Liver (tissue), 9 donors: Measurements from ENCODE around the gene FANCF. TPM values are rescaled to one million over a fixed set of nuclear protein-coding genes. Genes with fewer than 3 reads are reported as not detected.

Experiments used
- DNase-seq: peaks from one replicate; pipeline ENCODE4 v3.0.0-alpha.2; 2017; ENCODE audit warnings: low spot score
- H3K27ac ChIP-seq, 2 donors: one replicate each; pipeline ENCODE4 v1.7.0; 2013; ENCODE audit warnings: inconsistent platforms in 2 of 2, low read length in 2 of 2, control low read depth in 1 of 2, low read depth in 1 of 2, mild to moderate bottlenecking in 1 of 2
- H3K27me3 ChIP-seq, 4 donors: one replicate each; pipeline versions ENCODE4 v1.6.1 to v1.7.0; 2013; ENCODE audit warnings: low read length in 3 of 4, inconsistent platforms in 1 of 4, mild to moderate bottlenecking in 1 of 4, moderate library complexity in 1 of 4; ENCODE audit not compliant: control insufficient read depth in 4 of 4, insufficient read depth in 4 of 4
- H3K36me3 ChIP-seq, 4 donors: one replicate each; pipeline versions ENCODE4 v1.6.1 to v1.7.0; 2013; ENCODE audit warnings: low read length in 3 of 4, mild to moderate bottlenecking in 3 of 4, low read depth in 1 of 4, moderate library complexity in 1 of 4; ENCODE audit not compliant: control insufficient read depth in 4 of 4, insufficient read depth in 3 of 4
- H3K4me1 ChIP-seq, 4 donors: one replicate each; pipeline versions ENCODE4 v1.6.1 to v1.7.0; 2013; ENCODE audit warnings: low read length in 3 of 4, mild to moderate bottlenecking in 3 of 4, moderate library complexity in 1 of 4; ENCODE audit not compliant: control insufficient read depth in 4 of 4, insufficient read depth in 4 of 4
- H3K4me3 ChIP-seq, 3 donors: one replicate each; pipeline versions ENCODE4 v1.6.1 to v1.7.0; 2013; ENCODE audit warnings: low read length in 3 of 3, control low read depth in 1 of 3, low read depth in 1 of 3, mild to moderate bottlenecking in 1 of 3
- H3K9ac ChIP-seq, 2 donors: one replicate each; pipeline ENCODE4 v1.7.0; 2013; ENCODE audit warnings: low read length in 2 of 2, mild to moderate bottlenecking in 2 of 2, moderate library complexity in 2 of 2, control low read depth in 1 of 2, low read depth in 1 of 2
- H3K9me3 ChIP-seq, 4 donors: one replicate each; pipeline versions ENCODE4 v1.6.1 to v1.7.0; 2013; ENCODE audit warnings: low read length in 3 of 4; ENCODE audit not compliant: control insufficient read depth in 4 of 4
- EGR1 ChIP-seq, 2 donors: IDR thresholded peaks; 2 replicates each; pipeline ENCODE4 v1.6.1; 2016 to 2018; ENCODE audit warnings: antibody characterized with exemption in 2 of 2, low read depth in 2 of 2
- FOXA2 ChIP-seq: IDR thresholded peaks from 2 replicates; pipeline ENCODE4 v1.6.1; 2016; ENCODE audit warnings: antibody characterized with exemption
- HNF4G ChIP-seq: IDR thresholded peaks from 2 replicates; pipeline ENCODE4 v1.6.1; 2016; ENCODE audit warnings: antibody characterized with exemption
- JUND ChIP-seq, 2 donors: IDR thresholded peaks; 2 replicates each; pipeline ENCODE4 v1.6.1; 2016; ENCODE audit warnings: antibody characterized with exemption in 2 of 2
- NR2F2 ChIP-seq: IDR thresholded peaks from 2 replicates; pipeline ENCODE4 v1.6.1; 2016; ENCODE audit warnings: antibody characterized with exemption
- RAD21 ChIP-seq, 2 donors: IDR thresholded peaks; 2 replicates each; pipeline ENCODE4 v1.6.1; 2016; ENCODE audit warnings: antibody characterized with exemption in 2 of 2, mild to moderate bottlenecking in 2 of 2
- RXRA ChIP-seq, 2 donors: IDR thresholded peaks; 2 replicates each; pipeline ENCODE4 v1.6.1; 2017 to 2018; ENCODE audit warnings: antibody characterized with exemption in 2 of 2, mild to moderate bottlenecking in 1 of 2
- TAF1 ChIP-seq: conservative IDR thresholded peaks from 2 replicates; pipeline ENCODE4 v1.6.1; 2016; ENCODE audit warnings: antibody characterized with exemption, mild to moderate bottlenecking
- YY1 ChIP-seq: IDR thresholded peaks from 2 replicates; pipeline ENCODE4 v1.6.1; 2016; ENCODE audit warnings: antibody characterized with exemption, mild to moderate bottlenecking
- WGBS: extraction: QIAGEN DNeasy Blood & Tissue Kit; methylation state at CpG from one replicate; pipeline ENCODE4 v1.1.7; 2013; 5-methylcytosine and 5-hydroxymethylcytosine counted together
- polyA plus RNA-seq, 2 donors: library from polyadenylated mRNA; stranded (reverse) in 1 of 2; unstranded in 1 of 2; fragments of 200-250 nt in 1 of 2; fragments of >200 nt in 1 of 2; fragmentation: Nextera tagmentation in 1 of 2; extraction: Ambion mirVana in 1 of 2; gene quantifications; one replicate each; pipeline versions ENCODE4 v1.2.1 to v1.2.3, GENCODE V29; 2013 to 2015
- total RNA-seq, 2 donors: library from RNA; depleted of rRNA; stranded (reverse); fragments of >200 nt; gene quantifications; one replicate each; pipeline ENCODE4 v1.2.3, GENCODE V29; 2014
- TF ChIP-seq, protein P1 (sequence below): IDR thresholded peaks from 2 replicates; pipeline ENCODE4 v1.6.1; 2016; ENCODE audit warnings: antibody characterized with exemption
- TF ChIP-seq, protein P2 (sequence below): IDR thresholded peaks from 2 replicates; pipeline ENCODE4 v1.6.1; 2016; ENCODE audit warnings: antibody characterized with exemption, mild to moderate bottlenecking
- TF ChIP-seq, protein P3 (sequence below): fragments of 150-350 bp; IDR thresholded peaks from 2 replicates; pipeline ENCODE4 v1.5.1; 2017; ENCODE audit warnings: improper control_type of control experiment, low read depth, low read length; ENCODE audit not compliant: missing input control
- TF ChIP-seq, protein P4 (sequence below): IDR thresholded peaks from 2 replicates; pipeline ENCODE4 v1.6.1; 2016; ENCODE audit warnings: antibody characterized with exemption
- TF ChIP-seq, protein P5 (sequence below): IDR thresholded peaks from 2 replicates; pipeline ENCODE4 v1.6.1; 2016; ENCODE audit warnings: antibody characterized with exemption
- donor health status: healthy.
- donor health status: healthy.
- donor health status: healthy.
- donor health status: healthy.
- donor health status: healthy.

FANCF gene
- total and polyA plus RNA-seq, 4 donors, result 4.6 to 5.9 (median 5.1) TPM

DNA sequence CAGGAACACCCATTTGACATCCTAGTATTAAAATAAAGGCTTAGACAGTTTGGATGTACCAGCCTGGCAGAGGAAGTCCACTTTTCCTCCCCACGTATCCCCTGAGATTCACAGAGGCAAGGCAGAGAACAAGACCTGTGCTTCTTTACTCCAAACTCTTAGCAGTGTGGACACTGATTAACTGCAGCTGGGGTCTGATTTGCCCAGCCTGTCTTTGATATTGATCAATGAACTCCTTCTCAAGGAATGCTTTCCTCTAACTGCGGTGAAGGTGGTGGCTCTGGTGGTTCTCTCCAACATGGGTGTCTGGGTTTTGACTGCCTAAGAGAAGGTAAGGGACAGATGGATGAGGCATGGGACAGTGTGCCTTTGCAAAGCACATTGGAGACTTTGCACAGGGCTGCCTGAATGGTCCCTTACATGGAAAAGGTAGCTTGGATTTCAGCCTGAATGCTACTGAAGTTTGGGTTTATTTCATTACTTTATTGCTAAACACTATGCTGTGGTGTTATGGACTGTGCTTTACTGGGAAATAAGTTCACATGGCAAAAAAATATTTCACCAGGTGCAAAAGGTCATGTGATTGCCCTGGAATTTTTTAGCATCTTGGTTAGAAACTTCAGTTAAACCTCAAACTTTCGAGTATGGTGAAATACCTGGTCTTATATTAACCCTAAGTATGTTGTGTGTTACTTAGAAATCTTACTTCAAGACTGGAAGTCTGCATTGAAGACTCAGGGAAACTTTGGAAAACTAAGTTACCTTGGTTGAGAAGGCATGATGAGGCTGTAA lies 42.6 kb upstream of the FANCF start:
- no peak for DNase-seq
- Histone ChIP-seq H3K27me3 (no peaks in the 10 kb centered on the region), H3K4me3 (peak overlapping the region in 1 of 3 donors; percentile 69), H3K27ac (peak overlapping the region; percentile 33 to 90), H3K4me1 (peaks cover 0 to 29% (median 23%) of the 10 kb centered on the region in 4 donors), H3K9ac (peak overlapping the region in 1 of 2 donors; percentile 96), H3K9me3 (no peaks in the 10 kb centered on the region), H3K36me3 (no peaks in the 10 kb centered on the region)
- TF ChIP-seq EGR1 (IDR thresholded peaks at IDR 0.05; ENCODE audit: low read depth in 2 of 2) (no peak), RXRA (IDR thresholded peaks at IDR 0.05) (no peak), RAD21 (IDR thresholded peaks at IDR 0.05) (no peak), TAF1 (no peak), HNF4G (no peak), FOXA2 (no peak), NR2F2 (no peak), YY1 (no peak), JUND (IDR thresholded peaks at IDR 0.05) (no peak)
- TF ChIP-seq, protein P1, sequence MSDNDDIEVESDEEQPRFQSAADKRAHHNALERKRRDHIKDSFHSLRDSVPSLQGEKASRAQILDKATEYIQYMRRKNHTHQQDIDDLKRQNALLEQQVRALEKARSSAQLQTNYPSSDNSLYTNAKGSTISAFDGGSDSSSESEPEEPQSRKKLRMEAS, result no peak
- TF ChIP-seq, protein P2, sequence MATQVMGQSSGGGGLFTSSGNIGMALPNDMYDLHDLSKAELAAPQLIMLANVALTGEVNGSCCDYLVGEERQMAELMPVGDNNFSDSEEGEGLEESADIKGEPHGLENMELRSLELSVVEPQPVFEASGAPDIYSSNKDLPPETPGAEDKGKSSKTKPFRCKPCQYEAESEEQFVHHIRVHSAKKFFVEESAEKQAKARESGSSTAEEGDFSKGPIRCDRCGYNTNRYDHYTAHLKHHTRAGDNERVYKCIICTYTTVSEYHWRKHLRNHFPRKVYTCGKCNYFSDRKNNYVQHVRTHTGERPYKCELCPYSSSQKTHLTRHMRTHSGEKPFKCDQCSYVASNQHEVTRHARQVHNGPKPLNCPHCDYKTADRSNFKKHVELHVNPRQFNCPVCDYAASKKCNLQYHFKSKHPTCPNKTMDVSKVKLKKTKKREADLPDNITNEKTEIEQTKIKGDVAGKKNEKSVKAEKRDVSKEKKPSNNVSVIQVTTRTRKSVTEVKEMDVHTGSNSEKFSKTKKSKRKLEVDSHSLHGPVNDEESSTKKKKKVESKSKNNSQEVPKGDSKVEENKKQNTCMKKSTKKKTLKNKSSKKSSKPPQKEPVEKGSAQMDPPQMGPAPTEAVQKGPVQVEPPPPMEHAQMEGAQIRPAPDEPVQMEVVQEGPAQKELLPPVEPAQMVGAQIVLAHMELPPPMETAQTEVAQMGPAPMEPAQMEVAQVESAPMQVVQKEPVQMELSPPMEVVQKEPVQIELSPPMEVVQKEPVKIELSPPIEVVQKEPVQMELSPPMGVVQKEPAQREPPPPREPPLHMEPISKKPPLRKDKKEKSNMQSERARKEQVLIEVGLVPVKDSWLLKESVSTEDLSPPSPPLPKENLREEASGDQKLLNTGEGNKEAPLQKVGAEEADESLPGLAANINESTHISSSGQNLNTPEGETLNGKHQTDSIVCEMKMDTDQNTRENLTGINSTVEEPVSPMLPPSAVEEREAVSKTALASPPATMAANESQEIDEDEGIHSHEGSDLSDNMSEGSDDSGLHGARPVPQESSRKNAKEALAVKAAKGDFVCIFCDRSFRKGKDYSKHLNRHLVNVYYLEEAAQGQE, result no peak
- TF ChIP-seq, protein P3, sequence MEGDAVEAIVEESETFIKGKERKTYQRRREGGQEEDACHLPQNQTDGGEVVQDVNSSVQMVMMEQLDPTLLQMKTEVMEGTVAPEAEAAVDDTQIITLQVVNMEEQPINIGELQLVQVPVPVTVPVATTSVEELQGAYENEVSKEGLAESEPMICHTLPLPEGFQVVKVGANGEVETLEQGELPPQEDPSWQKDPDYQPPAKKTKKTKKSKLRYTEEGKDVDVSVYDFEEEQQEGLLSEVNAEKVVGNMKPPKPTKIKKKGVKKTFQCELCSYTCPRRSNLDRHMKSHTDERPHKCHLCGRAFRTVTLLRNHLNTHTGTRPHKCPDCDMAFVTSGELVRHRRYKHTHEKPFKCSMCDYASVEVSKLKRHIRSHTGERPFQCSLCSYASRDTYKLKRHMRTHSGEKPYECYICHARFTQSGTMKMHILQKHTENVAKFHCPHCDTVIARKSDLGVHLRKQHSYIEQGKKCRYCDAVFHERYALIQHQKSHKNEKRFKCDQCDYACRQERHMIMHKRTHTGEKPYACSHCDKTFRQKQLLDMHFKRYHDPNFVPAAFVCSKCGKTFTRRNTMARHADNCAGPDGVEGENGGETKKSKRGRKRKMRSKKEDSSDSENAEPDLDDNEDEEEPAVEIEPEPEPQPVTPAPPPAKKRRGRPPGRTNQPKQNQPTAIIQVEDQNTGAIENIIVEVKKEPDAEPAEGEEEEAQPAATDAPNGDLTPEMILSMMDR, result no peak
- TF ChIP-seq, protein P4, sequence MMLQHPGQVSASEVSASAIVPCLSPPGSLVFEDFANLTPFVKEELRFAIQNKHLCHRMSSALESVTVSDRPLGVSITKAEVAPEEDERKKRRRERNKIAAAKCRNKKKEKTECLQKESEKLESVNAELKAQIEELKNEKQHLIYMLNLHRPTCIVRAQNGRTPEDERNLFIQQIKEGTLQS, result no peak
- TF ChIP-seq, protein P5, sequence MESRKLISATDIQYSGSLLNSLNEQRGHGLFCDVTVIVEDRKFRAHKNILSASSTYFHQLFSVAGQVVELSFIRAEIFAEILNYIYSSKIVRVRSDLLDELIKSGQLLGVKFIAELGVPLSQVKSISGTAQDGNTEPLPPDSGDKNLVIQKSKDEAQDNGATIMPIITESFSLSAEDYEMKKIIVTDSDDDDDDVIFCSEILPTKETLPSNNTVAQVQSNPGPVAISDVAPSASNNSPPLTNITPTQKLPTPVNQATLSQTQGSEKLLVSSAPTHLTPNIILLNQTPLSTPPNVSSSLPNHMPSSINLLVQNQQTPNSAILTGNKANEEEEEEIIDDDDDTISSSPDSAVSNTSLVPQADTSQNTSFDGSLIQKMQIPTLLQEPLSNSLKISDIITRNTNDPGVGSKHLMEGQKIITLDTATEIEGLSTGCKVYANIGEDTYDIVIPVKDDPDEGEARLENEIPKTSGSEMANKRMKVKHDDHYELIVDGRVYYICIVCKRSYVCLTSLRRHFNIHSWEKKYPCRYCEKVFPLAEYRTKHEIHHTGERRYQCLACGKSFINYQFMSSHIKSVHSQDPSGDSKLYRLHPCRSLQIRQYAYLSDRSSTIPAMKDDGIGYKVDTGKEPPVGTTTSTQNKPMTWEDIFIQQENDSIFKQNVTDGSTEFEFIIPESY, result no peak
- WGBS, result 28% methylated on average over 3 of the region's 3 CpGs
